ENCODE results near the gene HTT-AS. TPM values are rescaled to one million over a fixed set of nuclear protein-coding genes. Genes with fewer than 3 reads are reported as not detected.

HTT-AS gene
- total RNA-seq = not detected

DNA sequence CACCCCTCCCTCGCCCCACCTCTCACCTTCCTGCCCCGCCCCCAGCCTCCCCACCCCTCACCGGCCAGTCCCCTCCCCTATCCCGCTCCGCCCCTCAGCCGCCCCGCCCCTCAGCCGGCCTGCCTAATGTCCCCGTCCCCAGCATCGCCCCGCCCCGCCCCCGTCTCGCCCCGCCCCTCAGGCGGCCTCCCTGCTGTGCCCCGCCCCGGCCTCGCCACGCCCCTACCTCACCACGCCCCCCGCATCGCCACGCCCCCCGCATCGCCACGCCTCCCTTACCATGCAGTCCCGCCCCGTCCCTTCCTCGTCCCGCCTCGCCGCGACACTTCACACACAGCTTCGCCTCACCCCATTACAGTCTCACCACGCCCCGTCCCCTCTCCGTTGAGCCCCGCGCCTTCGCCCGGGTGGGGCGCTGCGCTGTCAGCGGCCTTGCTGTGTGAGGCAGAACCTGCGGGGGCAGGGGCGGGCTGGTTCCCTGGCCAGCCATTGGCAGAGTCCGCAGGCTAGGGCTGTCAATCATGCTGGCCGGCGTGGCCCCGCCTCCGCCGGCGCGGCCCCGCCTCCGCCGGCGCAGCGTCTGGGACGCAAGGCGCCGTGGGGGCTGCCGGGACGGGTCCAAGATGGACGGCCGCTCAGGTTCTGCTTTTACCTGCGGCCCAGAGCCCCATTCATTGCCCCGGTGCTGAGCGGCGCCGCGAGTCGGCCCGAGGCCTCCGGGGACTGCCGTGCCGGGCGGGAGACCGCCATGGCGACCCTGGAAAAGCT, at the start of gene HTT-AS, which contains the start of gene HTT:
HTT-AS (minus strand) TSS at position 461 of the 768 bp plus-strand sequence.
HTT (plus strand) TSS at position 604 of the 768 bp plus-strand sequence; CDS start at position 749, 145 bp downstream.
- peaks cover 6% of the 10 kb centered on the region for H3K36me3 Mint-ChIP-seq (ENCODE audit: low read depth)
- H3K4me1 Mint-ChIP-seq = peaks cover 24% of the 10 kb centered on the region
- no peaks in the 10 kb centered on the region for H3K27me3 Mint-ChIP-seq
- intact Hi-C loops (cut with DNase I, micrococcal nuclease) = loop anchor here (1.0 to 10.0 kb wide), 19 partner anchors 11 to 1495 kb away; partner anchors contain the start of genes ADD1 (in 1 of the 2), CFAP99 (in 1 of the 2), FAM193A (in 1 of the 2) and GRK4 (in 1 of the 2)
- DNase-seq (peak; percentile 100), ATAC-seq (peak; percentile 89)
- CTCF ChIA-PET = interaction anchor here (0.5 kb wide), 1 partner anchor 1033 kb away, joined by 3 read pairs; no protein-coding TSS in a partner anchor
- peak within 1 kb of the TSS; percentile 90 for H3K27ac Mint-ChIP-seq
- no peaks in the 10 kb centered on the region for H3K9me3 Mint-ChIP-seq (ENCODE audit: low read depth)
- POLR2A ChIA-PET = interaction anchor here (0.6 kb wide), 2 partner anchors 23 to 33 kb away, joined by 3 read pairs; no protein-coding TSS in a partner anchor
- H3K4me3 Mint-ChIP-seq = peak within 1 kb of the TSS; percentile 95

DNA sequence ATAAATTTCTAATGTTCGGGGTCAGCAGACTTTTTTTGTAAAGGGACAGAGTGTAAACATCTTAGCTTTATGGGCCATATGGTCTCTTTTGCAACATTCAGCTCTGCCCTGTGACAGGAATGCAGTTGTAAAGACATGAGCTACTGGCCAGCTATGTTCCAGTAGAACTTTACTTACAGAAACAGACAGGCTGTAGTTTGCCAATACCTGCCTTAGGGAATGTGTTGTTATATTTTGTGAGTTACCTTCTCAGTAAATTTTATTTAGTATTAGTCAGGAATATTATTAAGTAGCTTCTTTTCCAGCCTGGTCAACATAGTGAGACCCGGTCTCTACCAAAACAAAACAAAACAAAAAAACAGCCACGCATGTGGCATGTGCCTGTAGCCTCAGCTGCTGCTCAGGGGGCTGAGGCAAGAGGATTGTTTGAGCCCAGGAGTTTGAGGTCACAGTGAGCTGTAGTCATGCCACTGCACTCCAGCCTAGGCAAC, 48.9 kb upstream of the HTT-AS start:
- Mint-ChIP-seq H3K4me1 (peaks cover 24% of the 10 kb centered on the region), H3K9me3 (ENCODE audit: low read depth) (no peaks in the 10 kb centered on the region), H3K4me3 (no peak overlapping the region), H3K27me3 (no peaks in the 10 kb centered on the region), H3K36me3 (ENCODE audit: low read depth) (peaks cover 37% of the 10 kb centered on the region), H3K27ac (peak overlapping the region; percentile 69)
- no peak for ATAC-seq
- CTCF ChIA-PET = interaction anchor here (1.3 to 2.4 kb wide), 4 partner anchors 15 to 26 kb away, joined by 3 to 8 read pairs (median 8); no protein-coding TSS in a partner anchor
- intact Hi-C loops (cut with DNase I, micrococcal nuclease) = loop anchor here in 1 of 2 experiments (1.0 kb wide), 1 partner anchor 409 kb away; the partner anchor contains the start of gene LRPAP1
- no peak for DNase-seq
- POLR2A ChIA-PET = no interaction called here

DNA sequence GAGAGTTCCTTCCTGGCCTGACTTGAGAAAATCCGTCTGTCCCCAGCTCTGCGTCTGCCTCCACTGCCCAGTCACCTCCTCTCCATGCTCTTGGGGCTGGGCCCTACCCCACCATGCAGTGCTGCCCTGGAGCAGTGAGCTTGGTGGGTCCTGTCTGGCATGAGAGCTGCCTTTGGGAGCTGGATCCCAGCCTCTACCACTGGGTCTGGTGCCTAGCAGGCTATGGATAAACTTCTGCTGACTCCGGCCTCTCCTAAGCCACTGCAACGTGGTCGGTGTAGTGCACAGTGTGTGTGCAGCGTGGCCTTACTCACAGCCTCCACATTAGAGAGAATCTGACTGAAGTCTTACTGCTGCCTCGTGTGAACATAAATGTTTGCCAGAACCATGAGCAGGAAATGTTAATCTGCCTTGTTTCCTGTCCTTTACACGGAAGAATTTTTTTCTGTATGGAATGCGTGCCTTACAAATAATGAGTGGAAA, 47.8 kb upstream of the HTT-AS start:
- H3K27me3 Mint-ChIP-seq = no peaks in the 10 kb centered on the region
- peak overlapping the region; percentile 90 for H3K27ac Mint-ChIP-seq
- DNase-seq = peak; percentile 19
- CTCF ChIA-PET = interaction anchor here (0.6 to 2.4 kb wide), 6 partner anchors 11 to 27 kb away, joined by 3 to 8 read pairs (median 4); no protein-coding TSS in a partner anchor
- H3K4me1 Mint-ChIP-seq = peaks cover 24% of the 10 kb centered on the region
- H3K4me3 Mint-ChIP-seq = no peak overlapping the region
- no peaks in the 10 kb centered on the region for H3K9me3 Mint-ChIP-seq (ENCODE audit: low read depth)
- peaks cover 33% of the 10 kb centered on the region for H3K36me3 Mint-ChIP-seq (ENCODE audit: low read depth)
- peak; percentile 66 for ATAC-seq
- intact Hi-C loops (cut with DNase I, micrococcal nuclease) = no loop called here
- POLR2A ChIA-PET = no interaction called here

DNA sequence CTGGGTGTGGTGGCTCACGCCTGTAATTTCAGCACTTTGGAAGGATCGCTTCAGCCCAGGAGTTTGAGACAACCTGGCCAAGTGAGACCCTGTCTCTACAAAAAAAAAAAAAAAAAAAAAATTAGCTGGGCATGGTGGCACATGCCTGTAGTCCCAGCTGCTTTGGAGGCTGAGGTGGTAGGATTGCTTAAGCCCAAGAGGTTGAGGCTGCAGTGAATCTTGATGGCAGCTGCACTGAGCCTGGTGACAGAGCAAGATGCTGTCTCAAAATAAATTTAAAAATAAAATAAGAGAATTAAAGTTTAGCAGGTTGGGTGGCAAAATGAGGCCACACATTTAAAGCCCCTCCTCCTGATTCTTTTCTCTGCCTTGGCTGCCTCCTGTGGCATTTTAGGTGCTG, 47.3 kb upstream of the HTT-AS start:
- no peaks in the 10 kb centered on the region for H3K9me3 Mint-ChIP-seq (ENCODE audit: low read depth)
- no peak for DNase-seq
- H3K4me3 Mint-ChIP-seq = no peak overlapping the region
- ChIA-PET POLR2A (no interaction called here), CTCF (interaction anchor here (1.0 to 2.4 kb wide), 3 partner anchors 13 to 19 kb away, joined by 5 to 8 read pairs (median 7); no protein-coding TSS in a partner anchor)
- no peak overlapping the region for H3K27ac Mint-ChIP-seq
- no peaks in the 10 kb centered on the region for H3K27me3 Mint-ChIP-seq
- no peak for ATAC-seq
- H3K36me3 Mint-ChIP-seq (ENCODE audit: low read depth) = peaks cover 28% of the 10 kb centered on the region
- peaks cover 24% of the 10 kb centered on the region for H3K4me1 Mint-ChIP-seq
- intact Hi-C loops (cut with DNase I, micrococcal nuclease) = no loop called here

DNA sequence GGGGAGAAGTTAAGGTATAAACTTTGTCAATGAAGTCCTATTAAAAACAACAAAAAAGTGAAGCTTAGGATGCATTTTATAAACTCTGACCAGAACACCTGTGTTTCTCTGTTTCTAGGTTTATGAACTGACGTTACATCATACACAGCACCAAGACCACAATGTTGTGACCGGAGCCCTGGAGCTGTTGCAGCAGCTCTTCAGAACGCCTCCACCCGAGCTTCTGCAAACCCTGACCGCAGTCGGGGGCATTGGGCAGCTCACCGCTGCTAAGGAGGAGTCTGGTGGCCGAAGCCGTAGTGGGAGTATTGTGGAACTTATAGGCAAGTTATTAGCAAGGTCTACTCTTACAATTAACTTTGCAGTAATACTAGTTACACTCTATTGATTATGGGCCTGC, 46.8 kb upstream of the HTT-AS start:
- no peaks in the 10 kb centered on the region for H3K9me3 Mint-ChIP-seq (ENCODE audit: low read depth)
- H3K27ac Mint-ChIP-seq = no peak overlapping the region
- intact Hi-C loops (cut with DNase I, micrococcal nuclease) = no loop called here
- H3K4me1 Mint-ChIP-seq = peaks cover 24% of the 10 kb centered on the region
- CTCF ChIA-PET = interaction anchor here (1.0 to 1.8 kb wide), 2 partner anchors 14 to 20 kb away, joined by 5 to 7 read pairs; no protein-coding TSS in a partner anchor
- no peak overlapping the region for H3K4me3 Mint-ChIP-seq
- DNase-seq = no peak
- POLR2A ChIA-PET = no interaction called here
- H3K36me3 Mint-ChIP-seq (ENCODE audit: low read depth) = peaks cover 33% of the 10 kb centered on the region
- H3K27me3 Mint-ChIP-seq = no peaks in the 10 kb centered on the region
- no peak for ATAC-seq

DNA sequence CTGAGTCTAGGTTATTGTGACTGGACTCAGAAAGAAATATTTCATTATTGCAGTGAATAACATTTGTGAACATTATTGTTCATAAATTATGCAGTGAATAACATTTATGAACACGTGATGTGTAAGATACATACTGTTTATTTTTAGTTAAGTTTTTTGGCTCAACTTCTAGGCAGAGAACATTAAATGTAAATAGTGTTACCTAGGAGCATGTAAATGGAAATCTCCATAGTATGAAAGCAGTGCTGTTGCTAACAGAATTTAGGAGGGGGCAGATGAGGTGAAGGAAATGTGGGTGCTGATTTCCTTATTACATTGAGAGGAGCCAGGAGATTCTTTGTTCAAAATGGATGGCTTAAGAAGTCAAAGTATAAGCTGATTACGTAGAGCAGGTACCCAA, 45.1 kb upstream of the HTT-AS start:
- ATAC-seq = no peak
- peaks cover 39% of the 10 kb centered on the region for H3K36me3 Mint-ChIP-seq (ENCODE audit: low read depth)
- ChIA-PET CTCF (no interaction called here), POLR2A (no interaction called here)
- no peak overlapping the region for H3K27ac Mint-ChIP-seq
- H3K4me1 Mint-ChIP-seq = peaks cover 26% of the 10 kb centered on the region
- no peak overlapping the region for H3K4me3 Mint-ChIP-seq
- no peak for DNase-seq
- H3K9me3 Mint-ChIP-seq (ENCODE audit: low read depth) = no peaks in the 10 kb centered on the region
- no peaks in the 10 kb centered on the region for H3K27me3 Mint-ChIP-seq
- intact Hi-C loops (cut with DNase I, micrococcal nuclease) = no loop called here

DNA sequence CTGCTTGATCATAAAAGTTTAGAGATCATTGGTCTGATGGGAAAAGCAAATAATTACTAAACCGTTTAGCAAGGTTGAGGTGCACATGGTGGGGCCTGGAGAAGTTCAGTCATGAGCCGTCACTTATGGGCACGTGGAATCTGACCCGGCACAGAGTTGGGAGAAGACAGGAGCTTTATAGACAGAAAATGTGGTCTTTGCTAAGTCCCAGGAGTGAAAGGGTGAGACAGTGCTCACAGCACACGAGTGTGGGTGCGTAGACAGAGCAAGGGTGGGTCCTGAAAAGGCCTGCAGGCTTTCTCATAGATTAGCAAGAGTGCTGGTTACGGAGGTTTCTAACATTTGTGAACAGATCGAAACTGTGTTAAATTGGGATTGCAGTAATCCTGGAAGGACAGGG, 44.0 kb upstream of the HTT-AS start:
- no peak overlapping the region for H3K4me3 Mint-ChIP-seq
- ChIA-PET CTCF (no interaction called here), POLR2A (no interaction called here)
- no peaks in the 10 kb centered on the region for H3K27me3 Mint-ChIP-seq
- H3K36me3 Mint-ChIP-seq (ENCODE audit: low read depth) = peaks cover 35% of the 10 kb centered on the region
- no peaks in the 10 kb centered on the region for H3K9me3 Mint-ChIP-seq (ENCODE audit: low read depth)
- no peak overlapping the region for H3K27ac Mint-ChIP-seq
- DNase-seq (no peak), ATAC-seq (no peak)
- intact Hi-C loops (cut with DNase I, micrococcal nuclease) = no loop called here
- peaks cover 16% of the 10 kb centered on the region for H3K4me1 Mint-ChIP-seq

DNA sequence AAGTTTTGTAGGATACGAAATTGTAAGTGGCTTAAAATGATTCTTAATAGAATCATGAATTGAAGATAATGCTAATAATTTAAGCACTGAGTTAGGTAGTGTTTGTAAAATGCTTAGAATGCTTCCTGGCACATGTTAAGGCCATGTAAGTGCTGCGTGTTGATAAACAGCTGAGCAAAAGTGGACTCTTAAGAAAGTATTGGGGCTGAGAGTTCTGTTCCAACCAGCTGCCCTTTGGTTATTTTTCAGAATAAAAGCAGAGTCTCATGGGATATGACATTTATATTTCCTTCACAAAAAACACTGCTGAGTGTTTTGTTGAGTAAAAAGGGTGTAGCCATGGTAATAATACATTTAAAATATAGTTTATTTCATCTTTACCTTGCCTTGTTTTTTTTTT, 42.6 kb upstream of the HTT-AS start:
- Mint-ChIP-seq H3K36me3 (ENCODE audit: low read depth) (peaks cover 34% of the 10 kb centered on the region), H3K27me3 (no peaks in the 10 kb centered on the region), H3K9me3 (ENCODE audit: low read depth) (no peaks in the 10 kb centered on the region), H3K27ac (no peak overlapping the region), H3K4me1 (peaks cover 5% of the 10 kb centered on the region), H3K4me3 (no peak overlapping the region)
- CTCF ChIA-PET = interaction anchor here (0.9 to 1.3 kb wide), 2 partner anchors 9 to 10 kb away, joined by 4 read pairs; no protein-coding TSS in a partner anchor
- DNase-seq (no peak), ATAC-seq (no peak)
- intact Hi-C loops (cut with DNase I, micrococcal nuclease) = no loop called here
- POLR2A ChIA-PET = interaction anchor here (0.6 kb wide), 1 partner anchor 186 kb away, joined by 4 read pairs; no protein-coding TSS in a partner anchor

DNA sequence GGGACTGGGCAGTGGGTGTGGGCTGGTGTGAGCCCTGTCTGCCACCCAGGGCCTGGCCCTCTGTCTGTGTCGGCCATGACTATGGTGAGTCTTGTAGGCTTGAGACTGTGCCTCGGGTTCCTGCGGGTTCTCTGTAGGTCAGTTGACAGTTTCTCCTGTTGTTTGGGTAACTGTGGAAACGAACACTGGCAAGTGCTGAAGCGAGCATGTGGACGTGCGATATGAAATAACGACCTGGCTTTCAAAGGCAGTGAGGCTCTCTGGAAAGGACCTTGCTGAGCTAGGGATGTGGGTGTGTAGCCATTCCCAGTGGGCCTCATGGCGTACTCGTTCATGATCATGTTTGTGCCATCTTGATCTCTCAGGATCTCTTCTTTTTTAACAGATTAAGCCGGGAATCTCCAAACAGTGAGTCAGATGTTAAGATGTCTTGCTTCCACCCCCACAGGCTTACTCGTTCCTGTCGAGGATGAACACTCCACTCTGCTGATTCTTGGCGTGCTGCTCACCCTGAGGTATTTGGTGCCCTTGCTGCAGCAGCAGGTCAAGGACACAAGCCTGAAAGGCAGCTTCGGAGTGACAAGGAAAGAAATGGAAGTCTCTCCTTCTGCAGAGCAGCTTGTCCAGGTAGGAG, 41.4 kb upstream of the HTT-AS start:
- Mint-ChIP-seq H3K27ac (no peak overlapping the region), H3K27me3 (no peaks in the 10 kb centered on the region), H3K9me3 (ENCODE audit: low read depth) (no peaks in the 10 kb centered on the region), H3K4me1 (peaks cover 4% of the 10 kb centered on the region), H3K4me3 (no peak overlapping the region), H3K36me3 (ENCODE audit: low read depth) (peaks cover 30% of the 10 kb centered on the region)
- DNase-seq (no peak), ATAC-seq (no peak)
- intact Hi-C loops (cut with DNase I, micrococcal nuclease) = no loop called here
- ChIA-PET POLR2A (interaction anchor here (0.8 kb wide), 1 partner anchor 86 kb away, joined by 3 read pairs; no protein-coding TSS in a partner anchor), CTCF (no interaction called here)

DNA sequence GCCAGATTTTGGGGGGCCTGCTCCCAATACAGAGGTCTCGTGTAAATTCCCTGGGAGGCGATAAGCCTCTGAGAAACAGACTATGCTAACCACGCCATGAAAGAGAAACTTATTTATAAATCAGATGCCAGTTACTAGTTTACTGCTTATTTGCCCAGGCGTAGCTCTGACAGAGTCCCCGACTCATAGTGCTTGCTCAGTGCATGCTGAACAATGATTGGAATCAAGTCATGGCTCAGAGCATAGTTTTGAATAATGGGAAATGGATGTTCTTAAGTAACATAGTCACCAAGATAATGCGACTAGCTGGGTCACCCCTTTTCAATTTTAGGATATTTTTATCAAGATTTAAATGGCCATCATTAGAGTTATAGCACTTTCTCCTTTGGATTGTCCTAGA, 40.0 kb upstream of the HTT-AS start:
- ChIA-PET CTCF (no interaction called here), POLR2A (no interaction called here)
- H3K27ac Mint-ChIP-seq = no peak overlapping the region
- no peak overlapping the region for H3K4me3 Mint-ChIP-seq
- H3K9me3 Mint-ChIP-seq (ENCODE audit: low read depth) = no peaks in the 10 kb centered on the region
- peaks cover 36% of the 10 kb centered on the region for H3K36me3 Mint-ChIP-seq (ENCODE audit: low read depth)
- ATAC-seq = peak; percentile 26
- H3K4me1 Mint-ChIP-seq = peaks cover 4% of the 10 kb centered on the region
- intact Hi-C loops (cut with DNase I, micrococcal nuclease) = no loop called here
- H3K27me3 Mint-ChIP-seq = no peaks in the 10 kb centered on the region
- DNase-seq = no peak

Measured in activated CD4-positive, alpha-beta T cell treated with anti-CD3 and anti-CD28 coated beads for 36 hours (primary cell).